H1 (cell line): ENCODE measurements around the gene REM2.

Source experiments
- CTCF ChIP-seq, 3 experiments: IDR thresholded peaks; 1 replicate in 2 of 3; 2 replicates in 1 of 3; pipeline versions ENCODE4 v1.5.1 to v1.6.1; 2011; ENCODE audit warnings: low read length in 3 of 3, mild to moderate bottlenecking in 3 of 3, inconsistent platforms in 2 of 3, low read depth in 1 of 3, moderate library complexity in 1 of 3; ENCODE audit not compliant: insufficient read depth in 1 of 3; ENCODE audit errors: control extremely low read depth in 1 of 3
- KDM1A ChIP-seq: fragments of 200-600, 300-600 bp; sonication (generic); IDR thresholded peaks from 2 replicates; pipeline ENCODE4 v1.7.1; 2016; ENCODE audit warnings: mild to moderate bottlenecking, low read length, borderline replicate concordance

DNA sequence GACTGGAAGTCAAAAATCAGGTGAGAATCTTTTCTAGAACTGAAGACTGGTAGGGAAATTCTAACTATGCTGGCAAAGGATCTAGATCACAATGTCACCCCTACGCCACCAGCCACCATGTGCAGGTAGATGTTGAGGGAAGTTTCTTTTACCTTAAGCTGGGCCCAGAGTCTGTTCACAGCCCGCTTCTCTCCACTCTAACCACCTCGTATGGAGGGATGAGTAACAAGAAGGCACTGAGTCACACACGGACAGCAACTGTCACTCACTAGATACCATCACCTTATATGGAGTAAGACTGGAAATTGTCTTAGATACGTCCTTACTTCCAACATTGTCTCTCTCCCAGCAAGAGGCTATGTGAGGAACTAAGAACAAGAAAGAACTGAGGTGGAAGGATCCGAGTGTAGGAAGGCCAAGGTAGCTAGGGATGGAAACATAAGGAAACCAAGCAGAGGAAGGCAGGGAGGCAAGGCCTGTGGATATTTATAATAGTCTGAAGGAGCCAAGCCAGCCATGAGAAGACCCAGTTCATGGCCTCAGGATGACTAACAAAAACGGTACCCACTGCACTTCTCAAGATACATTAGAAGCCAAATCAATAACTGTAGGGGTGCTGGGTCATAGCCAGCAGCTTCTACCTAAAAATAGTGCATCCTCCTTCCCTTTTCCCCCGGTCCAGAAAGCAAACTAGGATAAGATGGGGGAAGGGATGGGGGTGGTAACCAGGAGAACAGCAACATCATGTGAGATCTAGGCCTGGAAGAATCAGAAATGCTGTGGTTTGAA is 15.5 kb downstream of the REM2 start:
- TF ChIP-seq CTCF (IDR thresholded peaks at IDR 0.05; ENCODE audit: control extremely low read depth in 1 of 3, insufficient read depth in 1 of 3, low read depth in 1 of 3, low read length in 3 of 3) (no peak), KDM1A (no peak)
